ENCODE measurements around the gene SLC38A5. TPM values are rescaled to one million over a fixed set of nuclear protein-coding genes. Genes with fewer than 3 reads are reported as not detected.

SLC38A5 gene
- total and polyA plus RNA-seq, 2 donors from 2014 or later = 2.9 to 8.3 TPM

DNA sequence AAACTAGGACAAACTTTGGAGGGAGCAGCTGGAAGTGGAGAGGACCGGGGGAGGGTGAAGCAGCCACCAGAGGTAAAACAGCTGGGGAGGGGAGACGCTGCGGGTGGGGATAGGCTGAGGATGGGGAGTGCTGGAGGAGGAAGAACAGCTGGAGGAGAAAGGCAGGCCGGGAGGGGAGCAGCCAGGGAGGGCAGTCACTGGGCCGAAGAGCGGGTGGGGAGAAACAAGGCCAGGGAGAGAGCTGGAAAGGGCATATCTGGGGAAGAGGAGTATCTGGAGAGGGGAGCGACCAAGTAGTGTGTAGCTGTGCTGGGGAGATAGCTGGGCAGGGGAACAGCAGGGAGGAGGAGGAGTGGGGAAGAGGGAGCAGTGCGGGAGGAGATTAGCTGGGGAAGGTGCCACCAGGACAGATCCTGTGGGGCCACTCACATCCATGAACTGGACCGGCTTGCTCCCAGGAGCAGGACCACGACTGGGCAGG is 2.7 kb downstream of the SLC38A5 start:
- DNase-seq = peak in 2 of 5 donors; percentile 48 to 55

DNA sequence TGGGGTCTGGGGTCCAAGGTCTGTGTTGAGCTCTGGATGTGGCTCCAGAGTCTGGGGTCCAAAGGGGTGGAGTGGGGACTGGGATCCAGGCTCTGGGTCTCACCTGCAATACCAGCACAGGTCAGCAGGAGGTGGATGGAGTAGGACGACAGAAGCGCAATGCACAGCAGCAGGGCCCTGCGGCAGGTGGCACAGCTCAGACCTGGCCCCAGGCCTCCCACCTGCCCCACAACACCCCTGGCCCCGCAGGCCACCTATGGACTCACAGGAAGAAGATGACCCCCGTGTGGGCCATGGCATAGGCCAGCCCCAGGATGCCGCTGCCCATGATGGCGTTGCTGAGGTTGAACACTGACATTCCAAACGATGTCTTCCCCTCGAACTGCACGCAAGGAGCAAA is 3.4 kb downstream of the SLC38A5 start:
- no peaks in the 10 kb centered on the region for H3K36me3 ChIP-seq (ENCODE audit: control insufficient read depth in 2 of 3, insufficient read depth in 3 of 3, low read length in 3 of 3)
- TF ChIP-seq, protein P1, sequence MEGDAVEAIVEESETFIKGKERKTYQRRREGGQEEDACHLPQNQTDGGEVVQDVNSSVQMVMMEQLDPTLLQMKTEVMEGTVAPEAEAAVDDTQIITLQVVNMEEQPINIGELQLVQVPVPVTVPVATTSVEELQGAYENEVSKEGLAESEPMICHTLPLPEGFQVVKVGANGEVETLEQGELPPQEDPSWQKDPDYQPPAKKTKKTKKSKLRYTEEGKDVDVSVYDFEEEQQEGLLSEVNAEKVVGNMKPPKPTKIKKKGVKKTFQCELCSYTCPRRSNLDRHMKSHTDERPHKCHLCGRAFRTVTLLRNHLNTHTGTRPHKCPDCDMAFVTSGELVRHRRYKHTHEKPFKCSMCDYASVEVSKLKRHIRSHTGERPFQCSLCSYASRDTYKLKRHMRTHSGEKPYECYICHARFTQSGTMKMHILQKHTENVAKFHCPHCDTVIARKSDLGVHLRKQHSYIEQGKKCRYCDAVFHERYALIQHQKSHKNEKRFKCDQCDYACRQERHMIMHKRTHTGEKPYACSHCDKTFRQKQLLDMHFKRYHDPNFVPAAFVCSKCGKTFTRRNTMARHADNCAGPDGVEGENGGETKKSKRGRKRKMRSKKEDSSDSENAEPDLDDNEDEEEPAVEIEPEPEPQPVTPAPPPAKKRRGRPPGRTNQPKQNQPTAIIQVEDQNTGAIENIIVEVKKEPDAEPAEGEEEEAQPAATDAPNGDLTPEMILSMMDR (IDR thresholded peaks at IDR 0.05; ENCODE audit: borderline replicate concordance, extremely low read depth, insufficient read depth) = no peak
- no peak overlapping the region for H3K27ac ChIP-seq (ENCODE audit: low read depth in 2 of 2, low read length in 2 of 2)
- FAIRE-seq = no peak
- H3K9ac ChIP-seq (ENCODE audit: low read length in 3 of 3) = no peak overlapping the region
- DNase-seq = no peak
- no peak overlapping the region for H3K4me3 ChIP-seq (ENCODE audit: low read length in 3 of 3)
- H3K9me3 ChIP-seq (ENCODE audit: control insufficient read depth in 2 of 3, insufficient read depth in 1 of 3, low read length in 3 of 3) = peaks cover 0 to 2% (median 0%) of the 10 kb centered on the region in 3 donors
- no peaks in the 10 kb centered on the region for H3K27me3 ChIP-seq (ENCODE audit: control insufficient read depth, insufficient read depth, low read length)
- no peaks in the 10 kb centered on the region for H3K4me1 ChIP-seq (ENCODE audit: control insufficient read depth in 2 of 3, insufficient read depth in 2 of 3, low read depth in 1 of 3, low read length in 3 of 3)
- intact Hi-C loops (cut with DNase I) = no loop called here

More for the DNA sequence above, 2.7 kb downstream of the SLC38A5 start:
- peaks cover 0 to 2% (median 0%) of the 10 kb centered on the region in 3 donors for H3K9me3 ChIP-seq (ENCODE audit: control insufficient read depth in 2 of 3, insufficient read depth in 1 of 3, low read length in 3 of 3)
- no peaks in the 10 kb centered on the region for H3K4me1 ChIP-seq (ENCODE audit: control insufficient read depth in 2 of 3, insufficient read depth in 2 of 3, low read depth in 1 of 3, low read length in 3 of 3)
- no peaks in the 10 kb centered on the region for H3K36me3 ChIP-seq (ENCODE audit: control insufficient read depth in 2 of 3, insufficient read depth in 3 of 3, low read length in 3 of 3)
- TF ChIP-seq, protein P1 (IDR thresholded peaks at IDR 0.05; ENCODE audit: borderline replicate concordance, extremely low read depth, insufficient read depth) = no peak
- no peak overlapping the region for H3K4me3 ChIP-seq (ENCODE audit: low read length in 3 of 3)
- H3K27me3 ChIP-seq (ENCODE audit: control insufficient read depth, insufficient read depth, low read length) = no peaks in the 10 kb centered on the region
- H3K9ac ChIP-seq (ENCODE audit: low read length in 3 of 3) = no peak overlapping the region
- H3K27ac ChIP-seq (ENCODE audit: low read depth in 2 of 2, low read length in 2 of 2) = no peak overlapping the region
- no peak for FAIRE-seq
- intact Hi-C loops (cut with DNase I) = no loop called here

DNA sequence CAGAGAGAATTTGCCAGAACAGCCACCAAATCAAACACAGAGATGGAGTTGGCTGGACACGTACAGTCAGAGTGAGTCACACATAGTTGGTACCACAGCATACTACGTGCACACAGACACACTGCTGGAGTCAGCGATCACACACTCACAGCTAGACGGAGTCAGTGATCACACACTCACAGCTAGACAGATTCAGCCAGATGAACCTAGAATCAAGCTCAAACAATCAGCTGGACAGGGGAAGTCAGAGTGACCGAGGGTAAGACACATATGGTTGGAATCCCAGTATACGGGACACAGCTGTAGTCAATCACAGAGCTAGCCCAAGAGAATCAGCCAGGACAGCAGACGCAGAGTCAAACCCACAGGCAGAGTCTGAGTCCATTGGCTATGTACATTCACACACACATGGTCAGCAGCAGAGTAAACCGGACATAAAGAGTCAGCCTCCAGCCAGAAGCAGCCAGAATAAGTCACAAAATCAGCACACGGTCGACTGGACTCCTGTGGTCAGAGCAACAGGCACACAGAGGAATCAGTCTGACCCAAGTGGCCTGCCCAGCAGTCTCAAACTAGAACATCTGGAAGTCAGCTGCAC is 4.6 kb downstream of the SLC38A5 start:
- Histone ChIP-seq H3K27ac (ENCODE audit: low read depth in 2 of 2, low read length in 2 of 2) (no peak overlapping the region), H3K4me1 (ENCODE audit: control insufficient read depth in 2 of 3, insufficient read depth in 2 of 3, low read depth in 1 of 3, low read length in 3 of 3) (no peaks in the 10 kb centered on the region), H3K27me3 (ENCODE audit: control insufficient read depth, insufficient read depth, low read length) (no peaks in the 10 kb centered on the region), H3K36me3 (ENCODE audit: control insufficient read depth in 2 of 3, insufficient read depth in 3 of 3, low read length in 3 of 3) (no peaks in the 10 kb centered on the region), H3K9ac (ENCODE audit: low read length in 3 of 3) (no peak overlapping the region), H3K9me3 (ENCODE audit: control insufficient read depth in 2 of 3, insufficient read depth in 1 of 3, low read length in 3 of 3) (peaks cover 0 to 2% (median 0%) of the 10 kb centered on the region in 3 donors), H3K4me3 (ENCODE audit: low read length in 3 of 3) (no peak overlapping the region)
- intact Hi-C loops (cut with DNase I) = no loop called here
- FAIRE-seq (no peak), DNase-seq (peak in 2 of 5 donors; percentile 26 to 75)
- TF ChIP-seq, protein P1 (IDR thresholded peaks at IDR 0.05; ENCODE audit: borderline replicate concordance, extremely low read depth, insufficient read depth) = no peak

Data from kidney (tissue), 14 donors.